Vagina (tissue), 2 donors: ENCODE results near the gene NR3C2.

ENCODE experiments used
- POLR2A ChIP-seq, 2 donors: fragments of 450-650 bp; IDR thresholded peaks; one replicate each; pipeline ENCODE4 v1.6.1; 2017; ENCODE audit warnings: antibody characterized with exemption in 2 of 2, mild to moderate bottlenecking in 2 of 2, moderate library complexity in 2 of 2
- POLR2AphosphoS5 ChIP-seq, 2 donors: sonication (generic); formaldehyde crosslinking; IDR thresholded peaks; one replicate each; pipeline ENCODE4 v1.9.0; 2017; ENCODE audit warnings: antibody characterized with exemption in 2 of 2, mild to moderate bottlenecking in 2 of 2, low read depth in 1 of 2; ENCODE audit not compliant: insufficient read depth in 1 of 2

GRCh38 chr4:148346657-148347056, 95.6 kb downstream of the NR3C2 start:
- no peak for TF ChIP-seq POLR2AphosphoS5 (IDR thresholded peaks at IDR 0.05; ENCODE audit: insufficient read depth in 1 of 2, low read depth in 1 of 2)
- no peak for TF ChIP-seq POLR2A (IDR thresholded peaks at IDR 0.05)
